K562 (cell line): Measurements from ENCODE around the gene ZNF74. TPM values are rescaled to one million over a fixed set of nuclear protein-coding genes. Genes with fewer than 3 reads are reported as not detected.

Experiments used
- BRD9 ChIP-seq: fragments of 450-650 bp; IDR thresholded peaks from 2 replicates; pipeline ENCODE4 v1.6.1; 2018; ENCODE audit warnings: low read depth; ENCODE audit not compliant: partially characterized antibody
- BRF2 ChIP-seq: IDR thresholded peaks from 3 replicates; pipeline ENCODE4 v1.6.1; 2011; ENCODE audit warnings: borderline replicate concordance, mild to moderate bottlenecking; ENCODE audit not compliant: insufficient read length, insufficient read depth
- CHCHD3 ChIP-seq: fragments of 250-450 bp; sonication (Bioruptor Pico); IDR thresholded peaks from 2 replicates; pipeline ENCODE4 v2.1.2; 2022; ENCODE audit warnings: mild to moderate bottlenecking
- CREB1 ChIP-seq, 2 experiments: sonication (generic) in 1 of 2; formaldehyde crosslinking in 1 of 2; IDR thresholded peaks; 2 replicates each; pipeline versions ENCODE4 v1.6.1 to v1.8.0; 2012 to 2022; ENCODE audit warnings: inconsistent platforms in 1 of 2, mild to moderate bottlenecking in 1 of 2, missing genetic modification reagents in 1 of 2, moderate library complexity in 1 of 2
- ERF ChIP-seq: fragments of 450-650 bp; formaldehyde crosslinking; IDR thresholded peaks from 2 replicates; pipeline ENCODE4 v1.4.0; 2020; ENCODE audit warnings: mild to moderate bottlenecking, mixed read lengths
- HDAC8 ChIP-seq: fragments of 450-650 bp; IDR thresholded peaks from 2 replicates; pipeline ENCODE4 v1.6.1; 2016; ENCODE audit warnings: mild to moderate bottlenecking, missing genetic modification characterization, moderate library complexity, missing compliant biosample characterization
- MEIS2 ChIP-seq: fragments of 450-650 bp; IDR thresholded peaks from 2 replicates; pipeline ENCODE4 v1.6.1; 2014; ENCODE audit warnings: mild to moderate bottlenecking; ENCODE audit not compliant: partially characterized antibody
- MITF ChIP-seq: IDR thresholded peaks from 2 replicates; pipeline ENCODE4 v1.6.1; 2014; ENCODE audit warnings: antibody characterized with exemption
- PURB ChIP-seq: sonication (generic); formaldehyde crosslinking; IDR thresholded peaks from 2 replicates; pipeline ENCODE4 v1.9.0; 2021; ENCODE audit warnings: low read depth, mild to moderate bottlenecking, missing genetic modification reagents
- RCOR1 ChIP-seq, 2 experiments: IDR thresholded peaks; 2 replicates each; pipeline ENCODE4 v1.6.1; 2012; ENCODE audit warnings: low read depth in 2 of 2, low read length in 2 of 2, borderline replicate concordance in 1 of 2, improper control_type of control experiment in 1 of 2
- SAFB2 ChIP-seq: fragments of 200-400 bp; formaldehyde crosslinking; IDR thresholded peaks from 2 replicates; pipeline ENCODE4 v1.6.1; 2018; ENCODE audit warnings: borderline replicate concordance, low read length, low read depth, moderate library complexity; ENCODE audit not compliant: severe bottlenecking
- TFE3 ChIP-seq: fragments of 450-650 bp; formaldehyde crosslinking; IDR thresholded peaks from 2 replicates; pipeline ENCODE4 v1.4.0; 2020; ENCODE audit warnings: mild to moderate bottlenecking, mixed read lengths
- ZBTB17 ChIP-seq: fragments of 450-650 bp; formaldehyde crosslinking; IDR thresholded peaks from 2 replicates; pipeline ENCODE4 v1.4.0; 2020; ENCODE audit warnings: mild to moderate bottlenecking
- ZNF121 ChIP-seq: sonication (generic); formaldehyde crosslinking; conservative IDR thresholded peaks from 2 replicates; pipeline ENCODE4 v1.8.0; 2022; ENCODE audit warnings: missing genetic modification reagents
- ZNF134 ChIP-seq: fragments of 250-450 bp; sonication (Bioruptor Pico); conservative IDR thresholded peaks from 2 replicates; pipeline ENCODE4 v1.4.0; 2020
- ZNF280A ChIP-seq: fragments of 450-650 bp; IDR thresholded peaks from 2 replicates; pipeline ENCODE4 v1.6.1; 2018; ENCODE audit warnings: mild to moderate bottlenecking, low read depth; ENCODE audit not compliant: partially characterized antibody
- ZNF436 ChIP-seq: fragments of 250-450, 450-650 bp; sonication (Bioruptor Pico); formaldehyde crosslinking; IDR thresholded peaks from 2 replicates; pipeline ENCODE4 v1.7.0; 2020; ENCODE audit warnings: mild to moderate bottlenecking
- ZNF696 ChIP-seq: fragments of 250-450 bp; sonication (Bioruptor Pico); conservative IDR thresholded peaks from 2 replicates; pipeline ENCODE4 v1.4.0; 2020; ENCODE audit warnings: mild to moderate bottlenecking, moderate library complexity
- polyA plus RNA-seq, 8 experiments: library from polyadenylated mRNA; depleted of rRNA in 4 of 8; stranded (reverse) in 5 of 8; unstranded in 3 of 8; fragments of >200 nt; fragmentation: Nextera tagmentation in 2 of 8; fragmentation: Illumina TruSeq in 1 of 8; extraction: Ambion mirVana in 2 of 8; extraction: Trizol in 1 of 8; gene quantifications; 2 replicates each; pipeline versions ENCODE4 v1.2.1 to v1.2.3, GENCODE V29; 2011 to 2014; ENCODE audit warnings: inconsistent platforms in 1 of 8, missing spikeins in 1 of 8
- total RNA-seq, 7 experiments: library from RNA; depleted of rRNA in 6 of 7; stranded (reverse); fragments of >200 nt in 6 of 7; fragmentation: Illumina TruSeq in 2 of 7; extraction: Trizol in 2 of 7; gene quantifications; 2 replicates each; pipeline versions ENCODE4 v1.2.1 to v1.2.3, GENCODE V29; 2011 to 2021; ENCODE audit warnings: low replicate concordance in 1 of 7
- TF ChIP-seq, protein P1 (sequence below): fragments of 250-450 bp; sonication (Bioruptor Pico); IDR thresholded peaks from 2 replicates; pipeline ENCODE4 v1.6.1; 2021; ENCODE audit warnings: mild to moderate bottlenecking

The ZNF74 gene
- total and polyA plus RNA-seq, 9 of the 15 experiments (the other 6 are each of a cell fraction or from before 2014, with no cell fraction given), result 2.4 to 53.5 (median 31.5) TPM

- TF ChIP-seq MITF, result peak; percentile 40; the same call in 1 of the 2 replicates
- peak; percentile 35; the same call in 1 of the 2 replicates for TF ChIP-seq ZNF436
- TF ChIP-seq ZNF134 (CRISPR knock-in tag), result peak; percentile 40; the same call in 1 of the 2 replicates
- TF ChIP-seq ZNF696 (CRISPR knock-in tag), result peak; percentile 63; the same call in 1 of the 2 replicates
- no peak for TF ChIP-seq PURB (CRISPR knock-in tag)
- no peak; the same call in 1 of the 2 replicates for TF ChIP-seq ZBTB17
- peak; percentile 45 for TF ChIP-seq BRD9
- TF ChIP-seq MEIS2, result no peak
- TF ChIP-seq CREB1 (IDR thresholded peaks at IDR 0.05), result no peak; the same call in 1 of the 2 replicates
- peak; percentile 65 for TF ChIP-seq CREB1 (CRISPR knock-in tag; IDR thresholded peaks at IDR 0.05)
- peak; percentile 51 to 90; a peak in 3 of 4 replicates for TF ChIP-seq RCOR1 (IDR thresholded peaks at IDR 0.05; ENCODE audit: borderline replicate concordance in 1 of 2, low read depth in 2 of 2, low read length in 2 of 2)
- TF ChIP-seq CHCHD3 (CRISPR knock-in tag), result no peak
- TF ChIP-seq, protein P1, sequence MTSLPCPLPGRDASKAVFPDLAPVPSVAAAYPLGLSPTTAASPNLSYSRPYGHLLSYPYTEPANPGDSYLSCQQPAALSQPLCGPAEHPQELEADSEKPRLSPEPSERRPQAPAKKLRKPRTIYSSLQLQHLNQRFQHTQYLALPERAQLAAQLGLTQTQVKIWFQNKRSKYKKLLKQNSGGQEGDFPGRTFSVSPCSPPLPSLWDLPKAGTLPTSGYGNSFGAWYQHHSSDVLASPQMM (CRISPR knock-in tag), result no peak
- peak; percentile 1; the same call in 1 of the 2 replicates for TF ChIP-seq TFE3 (CRISPR knock-in tag)
- TF ChIP-seq ZNF121, result no peak
- TF ChIP-seq SAFB2, result no peak
- TF ChIP-seq HDAC8 (tag), result 0 out of 2 replicates have a peak, but pooled peaks have one; percentile 16
- no peak for TF ChIP-seq ZNF280A
- TF ChIP-seq BRF2, result no peak
- TF ChIP-seq ERF (CRISPR knock-in tag), result peak; percentile 78
Observed at GRCh38 chr22:20456064-20456721, 62.2 kb downstream of the ZNF74 start (continued).
